Hindlimb muscle (tissue), 1 donor: ENCODE results near the gene ACTL6B. TPM values are rescaled to one million over a fixed set of nuclear protein-coding genes. Genes with fewer than 3 reads are reported as not detected.
"Not testable (repeated sequence)": the region's sequence is repeated elsewhere in the genome, so short reads cannot be mapped to it uniquely, and the experiment has no call there.

ENCODE experiments used
- DNase-seq: peaks from one replicate; pipeline ENCODE4 v3.0.0-alpha.2; 2013
- polyA plus RNA-seq: library from polyadenylated mRNA; unstranded; fragments of 120-200 nt; gene quantifications from one replicate; pipeline ENCODE4 v1.2.1, GENCODE V29; 2013; ENCODE audit not compliant: insufficient read length

Gene ACTL6B
- not detected for polyA plus RNA-seq

DNA sequence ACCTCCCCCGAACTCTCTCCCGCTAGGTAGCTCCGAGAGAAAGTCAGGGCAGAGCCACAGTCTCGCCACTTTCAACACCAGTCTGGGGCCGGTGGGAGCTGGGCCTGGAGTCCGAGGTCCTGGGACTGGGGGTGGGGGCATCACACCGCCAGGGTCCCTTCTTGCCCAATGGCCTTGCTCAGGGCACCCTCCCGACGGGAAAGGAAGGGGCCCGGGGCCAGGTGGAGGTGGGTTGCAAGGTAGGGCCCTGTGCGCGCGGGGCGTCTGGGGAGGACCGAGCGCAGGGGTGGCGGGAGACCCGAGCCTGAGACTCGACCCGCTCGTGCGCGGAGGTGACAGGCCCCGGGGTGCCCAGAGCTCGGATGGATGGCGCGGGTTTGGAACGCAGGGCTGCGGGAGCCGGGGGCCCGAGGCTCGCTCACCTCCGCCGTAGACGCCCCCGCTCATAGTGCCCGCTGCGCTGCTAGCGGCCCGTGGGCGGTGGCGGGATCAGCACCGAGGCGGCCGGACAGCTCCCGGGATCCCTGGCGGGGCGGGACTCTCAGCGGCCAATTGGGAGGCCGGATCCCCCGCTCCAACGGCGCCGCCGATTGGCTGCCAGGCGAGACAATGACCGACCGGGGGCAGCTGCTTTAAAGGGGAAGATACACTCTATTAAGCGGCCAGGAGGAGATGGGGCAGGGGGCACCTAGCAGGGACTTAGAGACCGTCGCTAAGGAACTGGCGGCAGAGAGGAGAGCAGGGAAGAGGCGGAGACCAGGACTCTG lies at the start of gene ACTL6B:
TSS of gene ACTL6B (minus strand) at position 541 of the 767 bp plus-strand sequence. CDS start at position 447, 94 bp downstream.
- DNase-seq = no peak

DNA sequence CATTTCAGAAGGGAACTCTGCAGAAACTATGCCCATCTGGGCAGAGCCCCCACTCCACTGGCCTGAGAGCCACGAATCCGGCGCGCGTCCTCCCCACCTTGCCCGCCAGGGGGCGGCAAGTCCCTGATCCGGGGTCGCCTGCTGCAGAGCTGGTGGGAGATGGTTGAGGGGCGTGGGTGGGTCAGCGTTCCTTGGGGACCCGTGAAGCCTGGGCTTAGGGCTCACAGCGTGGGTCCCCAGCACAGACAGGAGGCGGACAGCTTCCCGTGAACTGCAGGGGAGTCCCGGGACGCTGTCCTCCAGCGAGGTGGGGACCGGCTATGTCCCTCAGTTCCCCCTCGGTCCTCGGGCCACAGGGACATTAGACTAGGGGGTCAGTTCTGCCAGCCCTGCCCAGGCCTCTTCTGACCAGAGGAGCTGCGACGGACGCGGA lies 49.1 kb upstream of the ACTL6B start:
- DNase-seq = peak; percentile 88

DNA sequence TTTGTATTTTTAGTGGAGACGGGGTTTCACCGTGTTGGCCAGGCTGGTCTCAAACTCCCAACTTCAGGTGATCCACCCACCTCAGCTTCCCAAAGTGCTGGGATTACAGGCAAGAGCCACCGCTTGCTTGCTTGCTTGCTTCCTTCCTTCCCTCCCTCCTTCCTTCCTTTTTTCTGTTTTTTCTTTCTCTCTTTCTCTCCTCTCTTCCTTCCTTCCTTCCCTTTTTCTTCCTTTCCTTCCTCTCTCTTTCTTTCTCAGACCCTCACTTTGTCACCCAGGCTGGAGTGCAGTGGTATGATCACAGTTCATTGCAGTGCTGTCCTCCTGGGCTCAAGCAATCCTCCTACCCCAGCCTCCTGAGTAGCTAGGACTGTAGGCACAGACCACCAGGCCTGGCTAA lies 44.8 kb upstream of the ACTL6B start:
- not testable (repeated sequence) for DNase-seq

DNA sequence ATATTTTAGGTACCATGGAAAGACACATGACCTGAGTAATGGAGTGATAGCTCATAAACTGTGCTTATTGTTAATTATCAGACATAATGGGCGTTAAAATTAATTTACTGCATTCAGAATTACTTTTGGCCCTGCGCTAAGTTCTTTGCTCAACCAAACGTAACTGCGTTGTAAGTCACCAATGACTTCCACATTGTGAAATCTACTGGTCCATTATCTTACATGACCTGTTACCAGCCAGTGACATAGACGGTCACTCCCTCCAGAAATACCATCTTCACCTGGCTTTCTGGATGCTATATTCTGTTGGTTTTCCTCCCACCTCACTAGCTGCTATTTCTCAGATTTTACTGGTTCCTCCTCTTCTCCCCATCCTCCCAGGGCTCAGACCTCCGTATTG lies 42.8 kb upstream of the ACTL6B start:
- DNase-seq = no peak

DNA sequence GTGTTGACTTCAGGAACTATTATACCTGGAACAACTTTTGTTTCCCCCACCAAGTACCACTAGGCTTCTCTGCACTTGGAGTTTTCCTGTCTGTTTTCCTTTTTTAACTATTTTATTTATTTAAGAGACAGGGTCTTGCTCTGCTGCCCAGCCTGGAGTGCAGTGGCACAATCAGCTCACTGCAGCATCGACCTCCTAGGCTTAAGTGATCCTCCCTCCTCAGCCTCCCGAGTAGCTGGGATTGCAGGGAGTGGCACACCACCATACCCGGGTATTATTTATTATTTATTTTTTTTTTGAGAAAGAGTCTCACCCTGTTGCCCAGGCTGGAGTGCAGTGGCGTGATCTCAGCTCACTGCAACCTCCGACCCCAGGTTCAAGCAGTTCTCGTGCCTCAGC lies 39.9 kb upstream of the ACTL6B start:
- no peak for DNase-seq

DNA sequence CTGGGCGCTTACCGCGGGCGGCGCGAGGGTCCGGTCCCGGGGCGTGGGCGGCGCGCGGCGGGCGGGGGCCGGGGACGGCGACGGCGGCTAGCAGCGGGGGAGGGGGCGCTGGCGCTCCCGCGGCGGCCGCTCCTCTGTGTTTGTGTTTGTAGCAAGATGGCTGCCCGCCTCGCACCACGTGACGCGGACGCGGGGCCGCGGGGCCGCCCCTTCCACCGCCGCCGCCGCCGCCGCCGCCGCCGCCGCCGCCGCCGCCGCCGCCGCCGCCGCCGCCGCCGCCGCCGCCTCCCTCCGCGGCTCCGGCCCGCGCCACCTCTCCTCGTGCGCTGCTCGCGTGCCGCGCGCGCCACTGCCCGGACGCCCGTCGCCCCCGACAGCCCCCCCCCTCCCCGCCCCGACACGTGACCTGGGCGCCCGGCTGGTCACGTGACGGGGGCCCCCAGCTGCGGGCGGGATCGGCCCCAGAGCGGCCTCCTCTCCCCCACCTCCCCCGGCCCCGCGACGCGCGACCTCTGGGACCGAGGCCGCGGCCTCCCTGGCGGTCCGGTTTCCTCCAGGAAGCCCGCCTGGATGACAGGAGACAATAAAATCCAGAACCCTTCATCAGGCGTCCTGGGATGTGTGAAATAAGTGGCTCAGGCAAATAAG lies 38.0 kb upstream of the ACTL6B start, which contains the start of gene GIGYF1:
TSS of gene GIGYF1 (minus strand) at position 153 of the 648 bp plus-strand sequence. CDS start 6,012 bp downstream, outside the sequence.
- peak; percentile 71 for DNase-seq

DNA sequence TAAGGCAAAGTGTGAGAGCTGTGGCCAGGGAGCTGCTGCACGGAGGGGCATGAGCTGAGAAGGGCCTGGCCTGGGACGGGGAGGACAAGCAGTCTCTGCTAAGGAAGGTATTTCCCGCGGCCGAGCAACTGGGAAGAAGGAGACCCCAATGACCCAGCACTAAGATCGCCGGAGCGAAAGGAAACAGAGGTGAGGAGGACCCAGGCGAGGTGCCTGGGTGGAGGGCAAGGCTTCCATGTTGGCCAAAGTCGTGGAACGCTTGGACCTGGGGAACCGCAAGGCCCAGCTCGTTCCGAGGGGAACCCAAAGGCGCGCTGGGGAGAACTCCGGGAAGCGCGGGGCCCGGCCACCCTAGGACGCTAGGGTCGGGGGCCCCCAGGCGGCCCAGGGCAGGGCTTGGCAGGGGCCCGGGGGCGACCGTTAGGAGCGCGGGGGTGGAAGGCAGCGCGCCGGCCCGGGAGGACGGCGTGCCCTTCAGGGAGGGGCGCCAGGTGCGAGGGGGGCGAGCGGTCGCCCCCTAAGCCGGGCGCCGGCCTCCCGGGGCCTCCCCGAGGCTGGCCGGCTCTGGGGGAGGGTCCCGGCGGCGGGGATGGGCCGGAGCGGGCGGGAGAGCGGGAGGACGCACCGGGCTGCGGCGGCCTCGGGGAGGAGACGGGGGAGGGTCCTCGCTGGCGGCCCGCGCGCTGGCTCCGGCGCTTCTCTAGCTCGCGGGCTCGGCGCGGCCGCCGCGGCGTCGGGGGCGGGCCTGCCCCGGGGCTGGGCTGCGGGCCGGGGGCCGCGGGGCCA lies 37.3 kb upstream of the ACTL6B start:
- no peak for DNase-seq

DNA sequence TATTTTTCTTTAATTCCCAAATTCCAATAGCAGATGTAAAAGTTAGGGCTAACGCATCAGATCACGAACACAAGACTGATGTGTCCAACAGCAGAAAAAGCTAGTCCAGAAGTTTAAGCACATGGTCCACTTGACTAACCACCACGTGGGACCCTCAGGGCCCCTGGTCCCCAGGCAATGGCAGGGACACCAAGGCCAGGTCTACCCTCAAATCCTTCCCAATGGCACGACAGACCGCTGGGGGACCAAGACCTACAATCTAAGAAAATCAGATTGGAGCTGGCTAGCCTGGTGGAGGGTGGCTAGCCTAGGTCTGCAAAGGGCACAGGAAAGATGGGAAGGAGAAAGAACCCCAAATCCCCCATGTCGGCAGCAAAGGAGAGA lies 36.3 kb upstream of the ACTL6B start:
- no peak for DNase-seq

DNA sequence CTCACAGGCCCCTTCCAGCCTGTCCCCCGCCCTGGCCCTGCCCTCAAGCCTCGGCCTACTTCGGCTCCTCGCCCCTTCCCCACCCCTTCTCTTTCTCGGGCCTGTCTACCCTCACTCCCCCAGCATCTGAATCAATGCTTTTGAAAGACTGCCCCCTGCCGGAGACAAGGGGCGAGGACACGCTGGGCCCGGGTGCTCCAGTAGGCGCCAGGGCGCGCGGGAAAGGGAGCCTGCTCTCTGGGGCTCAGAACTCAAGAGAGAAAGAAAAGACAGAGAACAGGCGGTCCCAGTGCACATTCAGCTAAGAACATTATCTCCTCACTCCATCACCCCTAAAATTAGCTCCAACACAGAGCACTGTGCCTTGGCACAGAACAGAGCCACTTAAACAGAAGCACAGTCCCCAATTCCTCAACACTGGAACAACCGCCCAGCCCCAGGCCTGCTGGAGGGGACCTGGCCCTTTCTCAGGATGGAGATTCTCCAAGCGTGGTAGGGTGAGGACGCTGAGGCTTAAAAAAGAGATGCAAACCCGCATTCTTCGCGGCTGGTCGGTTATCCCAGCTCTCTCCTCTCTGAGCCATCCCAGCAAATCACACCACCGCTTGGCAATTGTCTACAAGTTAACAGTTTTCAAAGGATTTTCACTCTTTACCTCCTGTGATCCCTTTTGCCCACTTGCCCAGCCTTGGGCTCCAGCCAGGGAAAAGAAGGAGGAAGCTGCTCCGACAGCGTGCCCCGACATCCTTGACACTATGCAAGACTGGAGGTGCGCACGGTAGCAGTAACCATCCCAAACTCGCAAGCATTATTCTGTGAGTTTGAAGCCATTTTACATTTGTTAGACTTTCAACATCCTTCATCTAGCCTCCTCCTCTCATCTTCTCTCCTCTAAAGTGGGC lies 35.7 kb upstream of the ACTL6B start:
- DNase-seq = peak; percentile 75

DNA sequence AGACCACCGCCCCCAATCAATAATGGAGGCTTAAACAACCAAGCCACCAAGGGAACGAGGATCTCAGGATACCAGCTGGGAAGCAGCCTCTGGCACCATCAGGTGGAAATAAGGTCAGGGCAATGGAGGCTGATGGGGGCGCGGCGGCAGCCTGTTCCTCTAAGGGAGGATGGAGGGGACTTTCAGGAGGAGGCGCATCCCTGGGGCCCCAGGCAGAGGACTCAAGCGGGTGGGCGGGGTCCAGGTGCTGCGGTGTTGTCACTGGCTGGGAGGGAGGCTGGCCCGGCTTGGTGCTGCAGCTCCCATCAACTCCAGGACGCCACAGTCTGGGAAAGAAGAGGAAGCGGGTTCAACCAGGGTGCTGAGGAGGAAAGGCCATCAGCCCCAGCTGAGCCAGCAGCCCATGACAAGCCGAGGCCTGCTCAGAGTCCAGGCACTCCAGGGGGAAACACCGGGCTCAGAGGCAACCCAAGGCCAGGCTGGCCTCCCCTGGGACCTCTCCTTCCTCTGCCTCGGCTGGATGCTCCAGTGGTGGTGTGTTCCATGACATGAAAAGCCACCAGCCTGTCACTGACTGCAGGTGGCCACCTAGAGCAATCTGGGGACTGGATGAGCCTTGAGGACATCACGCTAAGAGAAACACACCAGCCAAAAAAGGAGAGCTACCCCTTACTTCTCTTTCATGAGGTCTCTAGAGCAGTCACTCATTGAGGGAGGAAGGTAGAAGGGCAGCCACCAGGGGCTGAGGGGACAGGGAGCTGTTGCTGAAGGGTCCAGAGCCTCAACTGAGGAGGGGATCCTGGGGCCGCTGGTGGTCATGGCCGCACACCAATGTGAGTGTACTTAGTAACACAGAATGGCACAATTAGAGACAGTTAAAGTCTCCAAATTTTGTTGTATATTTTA lies 33.2 kb upstream of the ACTL6B start:
- no peak for DNase-seq

DNA sequence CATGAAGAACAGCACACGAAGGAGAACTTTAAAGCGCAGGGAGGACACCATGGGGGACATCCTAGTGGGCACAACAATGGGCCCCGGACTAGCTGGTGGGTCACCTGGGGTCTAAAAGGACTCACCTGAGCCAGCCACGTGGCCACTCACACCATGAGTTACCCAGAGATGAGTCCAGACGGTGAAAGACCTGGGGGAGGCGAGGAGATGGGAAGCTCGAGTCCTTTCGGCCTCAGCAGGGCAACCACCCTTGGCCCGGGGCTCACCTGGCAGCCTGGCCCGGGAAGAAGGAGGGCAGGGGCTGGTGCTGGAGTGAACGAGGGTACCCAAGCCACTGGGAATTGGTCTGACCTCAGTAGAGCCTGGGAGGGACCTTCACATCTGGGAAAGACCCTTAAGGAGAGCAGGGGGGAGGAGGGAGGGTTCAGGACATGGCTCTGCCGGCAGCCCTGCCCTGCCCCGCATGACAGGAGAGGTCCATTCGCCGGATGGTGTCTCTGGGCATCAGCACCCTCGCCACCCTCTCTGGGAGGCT lies 32.1 kb upstream of the ACTL6B start:
- no peak for DNase-seq

DNA sequence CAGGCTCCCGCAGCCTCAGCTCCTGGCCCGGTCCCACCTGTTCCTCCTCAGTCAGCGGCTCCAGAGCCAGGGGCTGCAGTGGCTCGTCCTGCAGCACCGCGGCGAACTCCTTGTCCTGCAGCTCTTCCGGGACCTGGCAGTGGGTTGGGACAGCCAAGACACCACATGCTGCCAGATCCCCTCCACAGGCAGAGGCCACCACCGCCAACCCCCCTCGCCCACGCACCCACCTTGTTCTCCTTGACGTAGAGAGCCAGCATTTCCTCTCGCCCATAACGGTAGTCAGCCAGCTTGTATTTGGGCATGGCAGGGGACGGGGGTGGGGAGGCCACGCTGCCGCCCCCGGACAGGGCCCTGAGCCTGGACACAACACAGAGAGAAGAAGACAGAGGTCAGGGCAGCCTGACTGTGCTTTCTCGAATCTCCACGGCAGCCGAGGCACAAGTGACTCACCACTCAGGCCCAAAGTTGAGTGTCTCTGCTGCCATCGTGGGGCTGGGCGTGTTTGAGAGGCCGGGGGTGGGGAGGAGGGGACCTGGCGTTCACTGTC lies 31.6 kb upstream of the ACTL6B start:
- DNase-seq = no peak

DNA sequence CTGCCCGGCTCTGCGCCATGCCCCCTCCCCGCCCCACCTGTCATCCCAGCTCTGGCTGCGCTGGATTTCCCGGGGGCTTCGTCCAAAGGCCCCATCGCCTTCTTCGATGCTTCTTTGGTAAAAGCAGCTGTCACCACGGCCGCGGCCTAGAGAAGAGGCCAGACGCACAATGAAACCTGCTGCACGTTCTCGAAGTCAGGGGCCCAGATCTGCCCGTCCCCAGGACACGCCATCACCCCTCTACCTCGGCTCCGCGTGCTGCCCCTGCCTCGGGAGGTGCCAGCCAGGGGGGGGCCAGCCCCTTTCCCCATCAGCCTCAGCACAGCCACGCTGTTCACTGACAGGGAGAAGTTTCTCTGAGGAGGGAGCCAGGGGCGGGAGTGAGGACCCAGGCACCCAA lies 31.0 kb upstream of the ACTL6B start:
- no peak for DNase-seq

DNA sequence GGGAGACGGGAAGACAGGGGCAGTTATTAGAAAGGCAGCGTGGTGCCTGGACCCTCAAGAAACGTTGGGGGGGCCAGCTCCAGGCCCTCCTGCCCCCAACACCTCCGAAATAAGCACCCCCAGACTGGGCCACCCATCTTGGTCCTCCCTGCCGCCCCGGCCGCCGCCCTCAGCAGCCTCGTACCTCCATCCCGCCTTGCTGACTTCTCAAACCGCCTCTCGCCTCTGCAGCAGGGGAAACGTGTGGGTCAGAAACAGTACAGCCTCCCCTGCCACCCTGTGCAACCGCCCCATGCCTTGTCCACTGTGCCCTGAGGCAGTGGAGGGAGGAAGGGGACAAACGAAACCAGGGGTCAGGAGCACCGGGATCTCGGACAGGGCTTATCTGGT lies 30.6 kb upstream of the ACTL6B start:
- DNase-seq = no peak

DNA sequence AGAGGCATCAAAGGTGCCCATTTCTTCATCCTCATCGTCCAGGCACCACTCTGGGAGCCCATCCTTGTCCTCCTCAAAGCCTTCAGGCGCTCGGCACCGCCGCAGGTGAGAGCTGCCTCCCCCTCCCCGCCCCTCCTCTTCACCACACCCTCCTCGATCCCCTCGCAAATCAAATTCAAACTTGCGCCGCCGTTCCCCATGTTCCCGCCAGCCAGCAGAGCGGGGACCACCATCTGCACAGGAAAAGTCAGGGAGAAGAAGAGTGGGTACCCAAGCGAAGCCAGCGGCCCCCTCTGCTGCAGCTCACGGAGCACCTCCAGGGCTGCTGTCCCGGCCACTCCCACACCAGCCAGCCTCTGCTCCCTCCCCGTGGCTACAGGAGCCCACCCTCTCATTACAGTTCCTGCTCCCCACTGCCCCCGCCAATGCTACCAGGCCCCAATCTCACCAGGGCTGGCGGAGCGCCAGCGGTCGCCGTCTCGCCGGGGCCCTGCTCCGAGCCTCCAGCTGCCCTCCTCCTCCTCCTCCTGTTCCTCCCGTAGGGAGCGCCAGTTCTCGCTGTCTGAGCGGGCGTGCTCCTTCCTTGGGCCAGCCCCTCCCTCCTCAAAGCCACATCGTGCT lies 30.1 kb upstream of the ACTL6B start:
- DNase-seq = no peak

DNA sequence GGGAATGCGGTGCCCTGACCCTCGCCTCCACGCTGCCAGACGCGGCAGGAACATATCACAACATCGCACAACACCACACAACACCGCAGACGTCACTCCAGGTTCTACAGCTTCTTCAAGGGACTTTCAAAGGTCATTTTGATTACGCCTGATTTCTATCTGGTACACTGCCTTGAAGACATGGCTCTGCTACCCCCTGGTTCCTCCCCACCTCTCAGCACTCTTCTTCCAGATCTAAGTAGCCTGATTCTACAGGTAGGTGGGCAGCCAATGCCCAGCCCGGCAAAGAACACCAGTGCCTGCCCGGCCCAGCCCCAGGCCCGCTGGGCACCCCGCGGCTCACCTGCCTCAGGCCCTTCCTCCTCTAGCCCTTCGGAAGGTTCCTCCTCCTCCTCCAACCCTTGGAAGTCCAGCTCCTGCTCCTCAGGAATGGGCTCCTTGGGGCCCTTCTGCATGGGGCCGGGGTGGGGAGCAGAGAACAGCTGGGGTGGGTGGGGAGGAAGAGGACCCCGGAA lies 29.4 kb upstream of the ACTL6B start:
- no peak for DNase-seq

DNA sequence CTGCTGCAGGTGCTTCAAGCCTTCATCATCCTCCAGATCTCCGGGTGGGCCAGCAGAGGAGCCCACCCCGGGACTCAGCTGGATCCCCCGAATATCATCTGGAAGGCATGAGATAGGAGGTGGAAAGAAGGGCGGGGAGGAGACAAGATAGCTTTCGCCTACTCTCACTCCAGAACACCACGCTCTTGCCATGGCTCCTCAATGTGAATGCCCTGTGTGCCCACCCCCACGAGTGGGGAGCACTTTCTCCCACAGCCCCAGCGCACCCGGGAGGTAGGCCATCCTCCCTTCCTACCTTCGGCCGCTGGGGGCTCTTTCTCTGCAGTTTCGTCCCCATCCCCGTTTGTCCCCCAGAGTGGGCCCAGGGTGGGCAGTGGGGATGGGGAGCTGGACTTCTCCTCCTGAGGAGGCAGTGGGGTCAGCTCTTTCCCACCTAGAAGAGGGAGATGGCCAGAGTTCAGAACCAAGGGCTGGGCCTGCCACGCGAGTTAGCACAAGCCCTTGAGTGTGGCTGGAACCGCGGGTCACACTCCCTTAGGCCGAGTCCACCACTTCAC lies 28.9 kb upstream of the ACTL6B start:
- DNase-seq = no peak

DNA sequence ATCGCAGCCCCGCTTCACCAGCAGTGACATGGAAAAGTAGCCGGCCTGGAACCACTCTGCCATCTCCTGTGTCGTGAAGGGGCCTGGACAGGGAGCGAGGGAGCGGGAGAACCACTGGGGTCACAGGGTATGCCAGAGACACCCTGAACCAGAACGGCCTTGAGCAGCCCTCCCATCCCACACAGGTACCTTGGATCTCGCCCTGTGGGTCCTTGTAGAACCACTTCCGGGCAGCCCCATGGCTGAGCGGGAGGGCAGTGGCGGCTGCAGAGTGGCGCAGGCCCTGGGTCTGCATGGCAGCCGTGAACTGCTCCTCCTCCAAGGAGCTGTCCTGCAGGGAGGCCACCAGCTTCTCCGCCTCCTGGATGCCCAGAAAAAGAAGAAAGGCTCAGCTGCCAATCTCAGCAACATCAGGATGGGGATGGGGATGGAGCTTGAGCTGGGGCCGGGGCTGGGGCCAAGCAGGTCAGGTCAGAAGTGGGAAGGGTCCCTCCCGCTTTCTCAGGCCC lies 28.3 kb upstream of the ACTL6B start:
- DNase-seq = no peak
